ENCODE measurements around the gene SLC4A1. TPM values are rescaled to one million over a fixed set of nuclear protein-coding genes. Genes with fewer than 3 reads are reported as not detected.

Gene SLC4A1
- polyA plus RNA-seq, 1 of the 3 experiments (the other 2 are of a cell fraction) = not detected

DNA sequence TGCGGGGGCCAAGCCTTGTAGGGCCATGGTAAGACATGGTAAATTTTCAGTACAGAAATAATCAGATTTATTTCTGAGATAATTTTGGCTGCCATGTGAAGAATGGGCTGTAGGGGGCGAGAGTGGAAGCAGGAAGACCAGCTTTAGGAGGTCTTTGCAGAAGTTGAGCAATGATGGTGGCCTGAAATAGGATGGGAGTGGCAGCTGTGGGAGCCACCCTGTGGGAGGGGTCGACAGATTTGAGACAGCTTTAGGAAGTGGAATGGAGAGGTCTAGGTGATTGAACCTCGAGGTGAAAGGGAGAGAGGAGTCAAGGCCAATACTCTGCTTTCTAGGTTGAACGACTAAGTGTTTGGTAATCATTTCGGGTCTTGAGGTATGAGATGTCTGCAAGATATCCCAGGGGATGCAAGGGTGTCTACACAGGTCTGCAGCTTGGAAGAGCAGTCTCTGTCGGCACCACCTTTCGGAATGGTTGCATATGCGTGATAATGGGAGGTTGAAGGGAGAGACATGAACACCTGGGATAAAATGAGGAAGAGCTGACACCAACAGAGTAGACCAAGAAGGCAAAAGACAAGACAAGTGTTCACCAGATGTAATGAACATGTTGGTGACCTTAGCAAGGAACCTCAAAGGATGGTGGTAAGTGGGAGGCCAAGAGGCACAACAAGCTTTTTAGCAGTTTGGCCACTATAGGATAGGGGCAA lies 64.0 kb downstream of the SLC4A1 start:
- TF ChIP-seq JUND (IDR thresholded peaks at IDR 0.05) (no peak), NRF1 (IDR thresholded peaks at IDR 0.05; ENCODE audit: low read depth, low read length) (no peak), GABPA (IDR thresholded peaks at IDR 0.05; ENCODE audit: low read depth) (no peak), GATA2 (CRISPR knock-in tag; IDR thresholded peaks at IDR 0.05) (peak; percentile 12; the same call in 1 of the 2 replicates), RAD21 (IDR thresholded peaks at IDR 0.05; ENCODE audit: low read length) (peak; percentile 63), SMC3 (IDR thresholded peaks at IDR 0.05; ENCODE audit: low read depth, low read length) (peak; percentile 41), CTCF (IDR thresholded peaks at IDR 0.05) (peak; percentile 78), FOSL2 (IDR thresholded peaks at IDR 0.05; ENCODE audit: borderline replicate concordance, low read depth) (no peak)
- no peaks in the 10 kb centered on the region for H3K27me3 ChIP-seq (ENCODE audit: insufficient read depth)
- peaks cover 2% of the 10 kb centered on the region for H3K79me2 ChIP-seq (ENCODE audit: insufficient read depth)
- H3K4me1 ChIP-seq (ENCODE audit: control insufficient read depth in 1 of 2, insufficient read depth in 2 of 2, low read depth in 1 of 2, low read length in 1 of 2) = peaks cover 12% of the 10 kb centered on the region in 2 experiments
- H3K9ac ChIP-seq = no peak overlapping the region
- peaks cover 12 to 21% of the 10 kb centered on the region in 2 experiments for H3K36me3 ChIP-seq (replicated peaks in 1 of 2; ENCODE audit: control insufficient read depth in 1 of 2, insufficient read depth in 2 of 2, low read length in 1 of 2)
- peaks cover 42% of the 10 kb centered on the region for H3F3A ChIP-seq (replicated peaks; ENCODE audit: insufficient read depth)
- ChIA-PET POLR2A (interaction anchor here (1.0 to 2.6 kb wide), 3 partner anchors 14 to 18 kb away, joined by 3 to 9 read pairs (median 4); no protein-coding TSS in a partner anchor), CTCF (interaction anchor here (0.6 to 6.6 kb wide), 17 partner anchors 8 to 168 kb away, joined by 3 to 61 read pairs (median 4); partner anchors contain the start of genes GRN, TMUB2 and UBTF)
- peak overlapping the region; percentile 4; the same call in 1 of the 2 replicates for H3K4me2 ChIP-seq
- no peak overlapping the region; a peak in 1 of 4 replicates for H3K4me3 ChIP-seq (ENCODE audit: low read depth in 2 of 2, low read length in 1 of 2)
- no peak overlapping the region for H2AFZ ChIP-seq (ENCODE audit: low read depth)
- peak overlapping the region; percentile 10 to 35; a peak in 2 of 4 replicates for H3K27ac ChIP-seq (ENCODE audit: low read depth in 2 of 2, low read length in 1 of 2)
- peak; percentile 76 for DNase-seq
- no peaks in the 10 kb centered on the region for H3K9me3 ChIP-seq
- no peaks in the 10 kb centered on the region for H3K9me2 ChIP-seq
- whole genome bisulfite sequencing (ENCODE audit: low lambda C conversion rate) = 59% methylated on average over 9 of the region's 9 CpGs
- no peaks in the 10 kb centered on the region; the same call in 1 of the 2 replicates for H4K20me1 ChIP-seq (ENCODE audit: insufficient read depth)

DNA sequence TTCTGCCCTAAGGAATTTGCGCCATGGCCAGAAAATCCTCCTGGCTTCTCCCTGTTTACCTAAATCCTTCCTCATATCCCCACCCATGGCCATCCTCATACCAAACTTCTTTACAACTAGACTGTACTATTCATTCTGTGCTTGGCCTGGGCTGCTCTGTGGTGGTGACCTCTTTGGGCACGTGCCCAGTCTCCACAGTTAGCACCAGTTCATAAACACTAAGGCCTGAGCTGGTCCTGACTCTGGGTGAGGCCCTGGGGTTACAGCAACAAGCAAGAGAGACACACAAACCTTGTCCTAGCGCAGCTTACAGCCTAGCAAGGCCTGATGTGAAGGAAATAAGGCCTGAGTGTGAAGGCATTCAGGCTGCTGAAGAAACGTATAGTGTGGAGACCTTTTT lies 65.2 kb downstream of the SLC4A1 start:
- Histone ChIP-seq H3K9me3 (no peaks in the 10 kb centered on the region), H3K9ac (no peak overlapping the region), H3K27ac (ENCODE audit: low read depth in 2 of 2, low read length in 1 of 2) (no peak overlapping the region), H3K79me2 (ENCODE audit: insufficient read depth) (peaks cover 14% of the 10 kb centered on the region), H3K4me3 (ENCODE audit: low read depth in 2 of 2, low read length in 1 of 2) (no peak overlapping the region), H3K4me2 (no peak overlapping the region), H4K20me1 (ENCODE audit: insufficient read depth) (no peaks in the 10 kb centered on the region), H3K36me3 (replicated peaks in 1 of 2; ENCODE audit: control insufficient read depth in 1 of 2, insufficient read depth in 2 of 2, low read length in 1 of 2) (peaks cover 8 to 12% of the 10 kb centered on the region in 2 experiments), H3F3A (replicated peaks; ENCODE audit: insufficient read depth) (peaks cover 37% of the 10 kb centered on the region), H3K27me3 (ENCODE audit: insufficient read depth) (no peaks in the 10 kb centered on the region), H2AFZ (ENCODE audit: low read depth) (no peak overlapping the region), H3K9me2 (no peaks in the 10 kb centered on the region), H3K4me1 (ENCODE audit: control insufficient read depth in 1 of 2, insufficient read depth in 2 of 2, low read depth in 1 of 2, low read length in 1 of 2) (peaks cover 11 to 21% of the 10 kb centered on the region in 2 experiments)
- ChIA-PET CTCF (interaction anchor here (0.6 to 6.6 kb wide), 5 partner anchors 15 to 169 kb away, joined by 3 to 61 read pairs (median 6); partner anchors contain the start of genes TMUB2 and UBTF), POLR2A (interaction anchor here (2.6 kb wide), 1 partner anchor 15 kb away, joined by 9 read pairs; no protein-coding TSS in a partner anchor)
- no peak for DNase-seq
- WGBS (ENCODE audit: low lambda C conversion rate) = 91% methylated on average over 4 of the region's 4 CpGs
- TF ChIP-seq, protein P1, sequence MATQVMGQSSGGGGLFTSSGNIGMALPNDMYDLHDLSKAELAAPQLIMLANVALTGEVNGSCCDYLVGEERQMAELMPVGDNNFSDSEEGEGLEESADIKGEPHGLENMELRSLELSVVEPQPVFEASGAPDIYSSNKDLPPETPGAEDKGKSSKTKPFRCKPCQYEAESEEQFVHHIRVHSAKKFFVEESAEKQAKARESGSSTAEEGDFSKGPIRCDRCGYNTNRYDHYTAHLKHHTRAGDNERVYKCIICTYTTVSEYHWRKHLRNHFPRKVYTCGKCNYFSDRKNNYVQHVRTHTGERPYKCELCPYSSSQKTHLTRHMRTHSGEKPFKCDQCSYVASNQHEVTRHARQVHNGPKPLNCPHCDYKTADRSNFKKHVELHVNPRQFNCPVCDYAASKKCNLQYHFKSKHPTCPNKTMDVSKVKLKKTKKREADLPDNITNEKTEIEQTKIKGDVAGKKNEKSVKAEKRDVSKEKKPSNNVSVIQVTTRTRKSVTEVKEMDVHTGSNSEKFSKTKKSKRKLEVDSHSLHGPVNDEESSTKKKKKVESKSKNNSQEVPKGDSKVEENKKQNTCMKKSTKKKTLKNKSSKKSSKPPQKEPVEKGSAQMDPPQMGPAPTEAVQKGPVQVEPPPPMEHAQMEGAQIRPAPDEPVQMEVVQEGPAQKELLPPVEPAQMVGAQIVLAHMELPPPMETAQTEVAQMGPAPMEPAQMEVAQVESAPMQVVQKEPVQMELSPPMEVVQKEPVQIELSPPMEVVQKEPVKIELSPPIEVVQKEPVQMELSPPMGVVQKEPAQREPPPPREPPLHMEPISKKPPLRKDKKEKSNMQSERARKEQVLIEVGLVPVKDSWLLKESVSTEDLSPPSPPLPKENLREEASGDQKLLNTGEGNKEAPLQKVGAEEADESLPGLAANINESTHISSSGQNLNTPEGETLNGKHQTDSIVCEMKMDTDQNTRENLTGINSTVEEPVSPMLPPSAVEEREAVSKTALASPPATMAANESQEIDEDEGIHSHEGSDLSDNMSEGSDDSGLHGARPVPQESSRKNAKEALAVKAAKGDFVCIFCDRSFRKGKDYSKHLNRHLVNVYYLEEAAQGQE (IDR thresholded peaks at IDR 0.05; ENCODE audit: low read depth, low read length) = no peak
- TF ChIP-seq ELF1 (IDR thresholded peaks at IDR 0.05) (no peak), FOXJ3 (CRISPR knock-in tag; IDR thresholded peaks at IDR 0.05) (no peak), FOSL2 (IDR thresholded peaks at IDR 0.05; ENCODE audit: borderline replicate concordance, low read depth) (no peak), FOXM1 (IDR thresholded peaks at IDR 0.05; ENCODE audit: low read depth) (no peak), POLR2AphosphoS5 (IDR thresholded peaks at IDR 0.05; ENCODE audit: low read depth, low read length) (no peak), MXI1 (IDR thresholded peaks at IDR 0.05; ENCODE audit: low read depth, low read length) (no peak), NFIC (IDR thresholded peaks at IDR 0.05; ENCODE audit: borderline replicate concordance) (no peak), GATA2 (CRISPR knock-in tag; IDR thresholded peaks at IDR 0.05) (no peak), SIN3A (IDR thresholded peaks at IDR 0.05; ENCODE audit: borderline replicate concordance, low read depth, low read length) (no peak), PBX3 (IDR thresholded peaks at IDR 0.05) (no peak), IRF3 (IDR thresholded peaks at IDR 0.05; ENCODE audit: low read depth, low read length) (no peak), MEF2A (IDR thresholded peaks at IDR 0.05; ENCODE audit: borderline replicate concordance, low read depth) (no peak), RAD21 (IDR thresholded peaks at IDR 0.05; ENCODE audit: low read length) (no peak)
